IPS DF 4.7 (cell line): ENCODE results near the gene AJUBA.
"Not testable (repeated sequence)": the region's sequence is repeated elsewhere in the genome, so short reads cannot be mapped to it uniquely, and the experiment has no call there.

Source experiments
- DNase-seq: peaks from one replicate; pipeline ENCODE4 v3.0.0-alpha.2; 2013; ENCODE audit warnings: low spot score; ENCODE audit errors: extremely low read depth

The AJUBA gene

DNA sequence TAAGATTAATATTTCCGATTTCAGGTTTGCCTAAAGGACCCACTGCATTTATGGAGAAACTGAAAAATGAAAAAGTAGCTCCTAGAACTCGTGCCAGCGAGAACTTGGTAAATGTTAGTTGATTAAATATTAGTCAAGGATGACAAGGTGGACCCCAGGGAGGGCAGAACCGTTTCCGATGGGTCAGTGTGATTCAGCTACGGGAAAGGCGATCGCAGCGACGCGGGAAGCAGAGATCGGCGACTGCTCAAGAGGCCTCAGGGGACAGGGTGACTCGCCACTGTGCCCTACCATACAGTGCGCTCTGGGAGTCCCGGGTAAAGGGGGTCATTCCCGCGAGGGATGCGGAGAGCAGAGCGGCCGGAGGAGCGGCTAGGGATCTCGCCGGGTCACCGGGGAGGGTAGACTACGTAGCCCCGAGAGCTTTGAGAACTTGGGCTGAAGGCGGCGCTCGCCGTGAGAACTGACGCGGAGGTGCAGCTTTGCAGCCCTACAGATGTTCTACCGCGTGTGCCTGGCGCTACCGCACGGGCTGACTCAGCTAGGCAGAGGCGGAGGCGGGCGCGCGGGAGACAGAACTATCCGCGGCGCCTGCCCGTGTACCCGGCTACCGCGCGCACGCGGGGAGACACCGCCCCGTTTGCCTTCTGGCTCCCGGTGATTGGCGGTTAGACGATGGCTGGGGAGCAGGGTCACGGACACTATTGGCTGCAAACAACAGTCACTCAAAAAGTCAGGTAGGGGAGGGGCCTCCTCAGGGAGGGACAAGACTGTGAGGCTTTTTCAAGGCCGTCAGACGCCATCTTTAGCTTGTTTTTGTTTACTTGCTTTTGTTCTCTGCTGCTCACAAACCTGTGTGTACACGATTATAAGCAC is 24.4 kb upstream of the AJUBA start:
- DNase-seq = no peak

GRCh38 chr14:23006188-23006534 is 23.8 kb upstream of the AJUBA start:
- DNase-seq = no peak

GRCh38 chr14:23005451-23006187 is 23.3 kb upstream of the AJUBA start:
- DNase-seq = no peak

- DNase-seq = not testable (repeated sequence)
Measured at GRCh38 chr14:23004274-23004673, 21.9 kb upstream of the AJUBA start.

GRCh38 chr14:23002592-23002991 is 20.2 kb upstream of the AJUBA start:
- no peak for DNase-seq

GRCh38 chr14:23000860-23001259 is 18.5 kb upstream of the AJUBA start:
- DNase-seq = no peak

GRCh38 chr14:22998329-22999012 is 16.1 kb upstream of the AJUBA start:
- DNase-seq = no peak

DNA sequence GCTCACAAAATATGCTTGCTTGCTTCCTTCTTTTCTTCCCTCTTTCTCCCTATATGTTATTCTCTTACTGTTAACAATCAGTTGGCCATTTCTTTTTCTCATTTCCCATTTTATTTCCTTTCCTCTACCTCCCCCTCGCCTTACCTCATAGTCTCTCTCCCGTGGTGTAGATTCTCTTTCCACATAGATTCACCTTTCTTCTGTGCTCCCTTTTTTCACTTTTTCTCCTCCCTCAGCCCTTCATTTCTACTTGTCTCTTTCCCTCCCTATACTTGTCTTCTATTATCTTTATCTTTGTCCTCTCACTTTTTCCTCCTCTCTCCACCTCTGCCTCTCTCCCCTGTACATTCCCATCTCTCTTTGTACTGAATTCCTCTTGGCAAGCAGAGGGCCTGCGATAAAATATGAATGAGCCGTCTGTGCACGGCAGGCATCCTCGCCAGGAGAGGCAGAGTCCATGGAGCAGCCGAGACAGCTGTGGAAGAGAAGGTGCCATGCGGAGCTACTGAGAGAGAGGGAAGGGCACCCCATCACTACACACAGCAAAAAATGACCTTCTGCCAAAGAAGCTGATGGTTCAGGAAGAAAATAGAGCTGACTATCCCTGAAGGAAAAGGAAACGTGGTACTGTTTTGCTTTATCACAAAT is 15.4 kb upstream of the AJUBA start:
- DNase-seq = no peak

DNA sequence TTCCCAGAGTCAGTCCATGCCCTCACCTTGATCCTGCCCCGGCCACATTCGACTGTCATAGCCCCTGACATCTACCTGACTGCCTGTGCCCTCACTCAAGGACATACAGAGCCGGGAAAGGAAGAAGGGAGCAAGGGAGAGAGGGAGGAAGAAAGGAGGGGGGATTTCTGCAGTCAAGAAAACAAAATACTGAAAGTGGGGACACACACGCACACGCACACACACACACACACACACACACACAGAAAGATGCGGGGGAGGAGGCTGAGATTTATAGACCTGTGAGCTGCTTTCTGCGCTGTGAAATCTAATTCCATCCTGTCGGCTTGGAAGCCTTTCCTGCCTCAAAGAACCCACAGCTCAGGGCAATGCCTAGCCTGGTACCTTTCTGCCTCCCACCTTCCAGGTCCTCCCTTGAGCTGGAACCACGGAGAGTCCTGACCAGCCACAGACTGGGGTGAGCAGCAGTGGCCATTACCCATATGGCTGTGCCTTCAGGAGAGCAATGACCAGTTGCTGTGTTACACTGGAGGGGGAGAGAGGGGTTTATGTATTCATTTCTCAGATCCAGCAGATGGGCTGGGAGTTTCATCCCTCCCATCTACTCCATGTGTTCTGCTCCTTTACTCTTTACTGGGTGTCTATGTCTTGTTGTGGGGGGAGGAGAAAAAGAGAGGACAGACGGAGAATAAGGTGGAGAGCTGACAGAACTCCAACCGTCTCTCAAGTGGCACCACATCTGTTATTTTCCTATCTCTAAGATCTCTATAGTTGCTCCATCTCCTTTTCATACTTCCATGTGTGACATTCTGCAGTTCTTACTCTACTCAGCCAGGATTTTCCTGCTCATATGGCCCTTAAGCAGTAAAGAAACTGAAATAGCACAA is 14.7 kb upstream of the AJUBA start:
- DNase-seq = no peak

DNA sequence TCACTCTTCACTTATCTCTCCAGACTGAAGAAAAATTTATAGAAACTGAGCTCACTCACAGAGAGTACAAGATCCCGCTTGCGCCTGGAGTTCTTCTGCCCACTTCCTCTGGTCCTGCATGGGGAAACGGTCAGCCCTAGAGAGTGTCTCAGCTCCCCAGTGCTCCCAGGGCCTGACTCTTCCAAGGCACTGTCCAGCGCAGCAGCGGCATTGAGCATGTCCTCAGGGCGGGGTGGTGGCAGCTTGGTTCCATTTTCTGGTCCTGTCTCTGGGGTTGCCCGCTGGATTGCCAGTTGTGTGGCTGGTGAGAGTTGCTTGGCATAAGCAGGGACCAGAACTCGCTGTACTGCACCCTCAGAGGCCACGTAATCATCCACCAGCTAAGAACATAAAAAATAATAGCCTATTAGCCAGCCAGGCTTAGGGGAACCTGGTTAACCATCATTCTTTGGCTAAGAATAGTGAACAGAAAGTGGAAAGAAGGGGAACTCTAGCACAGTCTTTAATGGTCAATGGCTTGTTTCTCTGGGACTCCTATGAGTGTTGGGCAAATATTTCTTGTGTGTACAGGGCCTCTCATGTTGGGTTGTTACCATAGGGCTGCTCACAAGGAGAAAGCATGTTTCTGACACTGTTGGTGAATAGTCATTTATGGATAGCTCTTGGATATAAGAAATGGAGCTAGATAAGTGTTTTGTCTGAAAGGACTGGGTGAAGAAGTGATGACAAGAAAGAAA is 13.7 kb upstream of the AJUBA start:
- DNase-seq = no peak

- no peak for DNase-seq
Measured at GRCh38 chr14:22994762-22995275, 12.5 kb upstream of the AJUBA start.

DNA sequence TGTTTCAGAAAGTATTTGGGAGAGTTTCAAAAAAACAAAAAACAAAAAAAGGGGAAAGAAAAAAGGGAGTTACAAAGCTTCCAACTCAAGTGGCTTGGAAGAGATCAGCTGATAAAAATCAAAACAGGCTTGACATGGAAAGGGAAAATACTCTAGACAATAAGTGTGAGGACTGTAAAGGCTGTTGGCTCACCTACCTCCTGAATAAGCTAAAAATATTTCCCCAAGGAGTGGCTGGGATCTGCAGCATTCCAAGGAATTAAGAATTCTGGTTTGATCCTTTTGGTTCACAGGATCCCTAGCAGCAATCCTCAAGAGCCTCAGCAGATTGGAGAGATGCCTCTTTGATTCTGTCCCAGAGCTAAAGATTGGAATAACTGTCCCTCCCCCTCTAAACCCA is 11.2 kb upstream of the AJUBA start:
- no peak for DNase-seq

DNA sequence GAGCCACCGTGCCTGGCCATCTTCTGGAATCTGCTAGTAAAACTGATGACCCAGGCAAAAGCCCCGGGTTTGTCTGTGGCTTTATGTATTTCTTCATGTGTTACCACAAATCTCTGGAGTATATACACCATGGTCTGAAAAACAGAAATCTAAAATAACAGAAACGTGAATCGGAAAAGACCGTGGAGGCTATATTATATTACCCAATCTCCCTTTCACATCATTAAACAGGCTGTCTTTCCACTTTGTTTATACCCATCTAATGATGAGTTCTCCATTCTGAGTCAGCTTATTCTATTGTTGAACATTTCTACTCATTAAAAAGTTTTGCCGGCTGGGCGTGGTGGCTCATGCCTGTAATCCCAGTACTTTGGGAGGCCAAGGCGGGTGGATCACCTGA is 9.5 kb upstream of the AJUBA start:
- no peak for DNase-seq

- DNase-seq = no peak
Measured at GRCh38 chr14:22987291-22987690, 4.9 kb upstream of the AJUBA start.

GRCh38 chr14:22986508-22987054 is 4.2 kb upstream of the AJUBA start:
- DNase-seq = no peak

DNA sequence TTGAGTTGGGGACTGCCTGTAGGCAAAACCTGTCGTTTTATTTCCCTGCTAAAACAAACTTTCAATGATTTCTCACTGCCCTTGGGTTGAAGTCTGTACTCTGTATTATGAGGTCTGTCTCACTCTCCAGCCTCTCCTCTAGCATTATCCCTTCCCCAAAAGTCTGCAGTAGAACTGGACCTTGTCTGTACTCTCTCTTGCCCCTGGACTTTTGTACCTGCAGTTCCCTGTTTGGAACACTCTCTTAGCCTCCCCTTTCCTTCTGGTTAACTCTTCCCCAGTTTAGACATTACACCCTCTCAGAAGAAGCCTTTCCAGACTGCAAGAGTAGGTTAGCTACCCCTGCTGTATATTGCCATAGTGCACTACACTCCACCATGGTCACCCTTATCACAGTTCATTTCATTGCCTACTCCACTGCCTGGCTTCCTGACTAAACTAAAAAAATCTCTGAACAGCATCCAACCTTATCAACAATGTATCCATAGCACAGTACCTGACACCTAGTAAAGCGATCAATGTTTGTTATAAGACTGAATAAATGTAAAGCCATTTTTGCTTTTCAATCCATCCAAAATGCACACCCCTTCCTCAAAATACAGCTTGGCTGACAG is 3.6 kb upstream of the AJUBA start:
- DNase-seq = no peak

DNA sequence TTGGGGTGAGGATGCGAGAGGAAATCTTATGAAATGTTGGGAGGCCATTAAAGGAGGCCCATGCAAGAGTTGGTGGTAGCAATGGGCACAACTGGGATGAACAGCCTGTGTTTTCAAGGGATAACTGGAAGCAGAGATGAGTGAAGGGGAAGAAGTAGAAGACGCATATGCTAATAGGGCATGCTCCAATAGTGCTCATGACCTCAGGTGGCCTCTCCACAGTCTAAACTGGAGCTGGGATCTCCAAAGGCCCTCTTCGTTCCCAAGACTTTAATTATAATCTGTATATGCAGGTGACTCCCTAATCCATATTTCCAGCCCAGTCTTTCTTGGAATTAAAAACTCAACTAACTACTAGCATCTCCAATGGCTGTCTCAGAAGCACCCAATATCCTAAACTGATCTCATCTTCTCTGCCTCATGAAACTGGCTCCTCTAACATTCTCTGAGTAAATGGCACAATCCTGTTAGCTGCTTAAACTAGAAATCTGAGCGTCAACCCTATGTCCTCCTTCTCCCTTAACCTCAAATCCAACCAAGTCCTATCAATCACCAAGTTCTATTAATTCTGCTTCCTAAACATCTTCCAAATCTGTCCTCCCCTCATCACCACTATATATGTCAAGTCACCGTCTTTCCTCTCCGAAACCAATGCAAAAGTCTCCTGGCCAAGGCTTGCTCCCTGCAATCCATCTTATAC is 2.8 kb upstream of the AJUBA start:
- no peak for DNase-seq

DNA sequence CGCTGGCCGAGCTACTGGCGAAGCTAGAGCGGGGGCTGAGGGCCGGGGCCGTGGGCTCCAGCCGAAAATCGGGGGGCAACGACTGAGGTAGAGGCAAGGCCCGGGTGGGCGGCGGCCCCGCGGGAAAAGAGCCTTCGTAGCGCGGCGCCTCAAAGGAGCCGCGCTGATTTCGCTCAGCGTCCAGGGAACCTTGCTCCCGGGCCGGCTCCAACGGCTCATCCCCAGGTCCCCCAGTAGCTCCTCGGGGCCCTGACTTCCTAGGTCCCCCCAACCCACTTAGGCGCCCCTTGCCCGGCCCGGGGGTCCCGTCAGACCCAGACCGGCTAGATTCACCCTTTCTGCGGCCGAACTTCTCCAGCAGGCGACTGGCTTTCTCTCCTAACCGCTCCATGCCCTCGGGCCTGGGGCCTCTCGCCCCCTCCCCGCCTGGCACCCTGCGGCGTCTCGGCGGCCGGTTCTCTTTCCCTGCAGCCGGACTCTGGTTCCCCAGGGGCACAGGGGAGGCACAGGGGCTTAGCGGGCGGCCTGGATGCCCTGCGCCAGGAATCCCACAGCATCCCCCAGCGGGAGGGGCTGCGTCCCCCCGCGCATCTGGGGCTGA is 375 bp downstream of the AJUBA start:
- DNase-seq = no peak
